ENCODE measurements around the gene PPL.

DNA sequence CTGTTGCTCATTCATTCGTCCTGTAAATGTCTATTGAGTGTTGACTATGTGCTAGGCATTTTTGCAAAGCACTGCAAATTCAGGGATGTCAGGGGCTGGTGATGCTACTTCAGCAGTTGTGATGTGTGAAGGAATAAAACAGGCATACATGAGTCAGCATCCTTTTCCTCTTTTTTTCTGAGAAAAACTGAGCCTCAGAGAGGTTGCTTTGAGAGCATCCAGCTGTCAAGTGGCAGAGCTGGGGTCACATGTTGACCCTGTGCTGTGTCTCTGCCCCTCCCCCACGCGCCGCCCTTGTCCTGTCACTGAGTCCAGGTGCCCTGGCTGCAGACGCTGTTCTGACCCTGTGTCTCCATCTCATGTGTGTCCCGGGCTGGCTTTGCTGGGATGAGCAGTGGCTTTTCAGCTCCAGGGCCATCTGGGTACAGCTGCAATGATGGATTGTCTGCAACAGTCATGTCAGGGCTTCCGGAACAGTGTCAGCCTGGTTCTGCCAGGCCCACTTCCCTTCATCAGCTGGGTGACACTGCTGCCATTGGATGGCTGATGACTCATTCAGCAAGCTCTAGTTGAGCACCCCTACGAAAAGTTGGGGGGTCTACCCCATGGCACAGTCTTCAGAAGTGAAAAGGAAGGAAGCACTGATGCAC is 36.1 kb upstream of the PPL start:
- TF ChIP-seq POLR2A (IDR thresholded peaks at IDR 0.05; ENCODE audit: low read depth, low read length) (no peak), POLR2AphosphoS5 (IDR thresholded peaks at IDR 0.05; ENCODE audit: low read depth, low read length) (no peak), SPI1 (IDR thresholded peaks at IDR 0.05; ENCODE audit: low read depth, low read length) (no peak), PAX5 (IDR thresholded peaks at IDR 0.05; ENCODE audit: insufficient read depth, low read length, severe bottlenecking) (no peak), POU2F2 (IDR thresholded peaks at IDR 0.05; ENCODE audit: low read depth, low read length) (no peak)

Data from GM12891 (cell line).